Thoracic aorta (tissue), 2 donors: Measurements from ENCODE around the gene PHF23. TPM values are rescaled to one million over a fixed set of nuclear protein-coding genes. Genes with fewer than 3 reads are reported as not detected.

Experiments
- ATAC-seq: fragments of 150-250 bp; one replicate; pipeline ENCODE4 v1.8.0; 2017; ENCODE audit warnings: low read depth; ENCODE audit not compliant: insufficient number of reproducible peaks, low FRiP score
- DNase-seq: peaks from one replicate; pipeline ENCODE4 v3.0.0-alpha.2; 2020; ENCODE audit warnings: low spot score
- H3K27ac ChIP-seq, 2 donors: fragments of 200-600 bp; sonication (generic); 1 replicate in 1 of 2; 2 replicates in 1 of 2; pipeline ENCODE4 v1.5.1; 2016; ENCODE audit warnings: mild to moderate bottlenecking in 2 of 2, moderate library complexity in 2 of 2
- H3K27me3 ChIP-seq: fragments of 200-600 bp; sonication (generic); replicated peaks from 2 replicates; pipeline ENCODE4 v1.6.0; 2016; ENCODE audit warnings: mild to moderate bottlenecking; ENCODE audit not compliant: insufficient read depth
- H3K36me3 ChIP-seq: fragments of 200-600 bp; sonication (generic); one replicate; pipeline ENCODE4 v1.5.1; 2016
- H3K4me1 ChIP-seq, 2 donors: fragments of 200-600 bp; sonication (generic); 1 replicate in 1 of 2; 2 replicates in 1 of 2; pipeline versions ENCODE4 v1.5.1 to v1.6.0; 2016; ENCODE audit warnings: low read depth in 2 of 2, mild to moderate bottlenecking in 1 of 2; ENCODE audit not compliant: control insufficient read depth in 1 of 2
- H3K4me3 ChIP-seq: fragments of 200-600 bp; sonication (generic); 2 replicates; pipeline ENCODE4 v1.5.1; 2016; ENCODE audit warnings: mild to moderate bottlenecking
- H3K9me3 ChIP-seq: fragments of 200-600 bp; sonication (generic); 2 replicates; pipeline ENCODE4 v1.5.1; 2016
- total RNA-seq, 2 donors: library from RNA; depleted of rRNA; stranded (reverse); fragments of >200 nt; gene quantifications; one replicate each; pipeline versions ENCODE4 v1.1.0 to v1.2.3, GENCODE V29; 2016
- TF ChIP-seq, protein P1 (sequence below): fragments of 200-600 bp; sonication (generic); IDR thresholded peaks from one replicate; pipeline ENCODE4 v1.5.1; 2019; ENCODE audit warnings: antibody characterized with exemption

PHF23 gene
- total RNA-seq, 2 donors from 2014 or later = 25.1 to 44.7 TPM

DNA sequence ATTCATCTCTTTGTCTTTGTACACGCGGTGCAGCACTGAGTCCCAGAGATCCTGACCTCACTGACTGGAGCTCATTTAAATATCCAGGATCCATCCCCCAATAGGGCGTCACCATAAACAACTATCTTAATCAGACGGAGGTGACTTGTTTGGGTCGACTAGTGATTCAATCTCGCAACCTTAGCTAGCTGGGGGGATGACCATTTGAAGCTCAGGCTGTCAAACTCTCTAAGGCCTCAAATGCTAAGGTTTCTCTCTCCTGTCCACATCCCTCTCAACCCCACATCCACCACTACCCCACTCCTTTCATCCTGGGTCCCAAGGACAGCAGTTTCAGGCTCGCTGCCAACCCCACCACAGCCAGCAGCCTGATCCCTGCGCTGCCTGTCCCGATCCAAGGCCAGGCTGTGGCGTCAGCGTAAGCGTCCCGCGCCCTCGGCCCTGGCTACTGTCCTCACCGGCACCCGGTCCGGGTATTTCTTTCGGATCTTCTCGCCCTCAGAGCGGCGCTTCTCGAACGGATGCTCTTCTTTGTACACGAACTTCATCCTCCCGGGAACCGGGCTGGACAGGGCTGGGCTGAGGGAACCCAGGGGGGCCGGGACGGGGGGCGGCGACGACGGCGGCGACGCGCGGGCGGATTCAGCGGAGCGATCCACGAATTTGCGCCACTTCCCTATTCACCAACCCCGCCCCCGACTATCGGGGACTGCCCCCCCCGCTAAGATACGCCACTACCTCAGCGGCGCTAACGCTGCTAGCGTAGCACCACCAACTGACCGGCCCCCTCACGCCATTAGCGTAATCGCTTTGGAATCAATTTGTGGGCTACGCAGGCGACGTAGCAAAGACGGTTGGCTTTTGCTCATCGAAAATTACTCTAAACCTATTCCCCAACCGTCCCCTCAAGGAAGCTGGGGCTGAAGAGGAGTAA is 2.8 kb upstream of the PHF23 start, which contains the start of gene GABARAP:
GABARAP (minus strand) TSS at position 667 of the 934 bp plus-strand sequence; CDS start at position 548, 119 bp downstream.
- Histone ChIP-seq H3K27me3 (no peaks in the 10 kb centered on the region), H3K36me3 (peaks cover 28% of the 10 kb centered on the region), H3K9me3 (no peaks in the 10 kb centered on the region), H3K4me3 (peak within 1 kb of the TSS; percentile 92), H3K4me1 (peaks cover 23 to 32% of the 10 kb centered on the region in 2 donors), H3K27ac (peak within 1 kb of the TSS; percentile 95 to 97)
- TF ChIP-seq, protein P1, sequence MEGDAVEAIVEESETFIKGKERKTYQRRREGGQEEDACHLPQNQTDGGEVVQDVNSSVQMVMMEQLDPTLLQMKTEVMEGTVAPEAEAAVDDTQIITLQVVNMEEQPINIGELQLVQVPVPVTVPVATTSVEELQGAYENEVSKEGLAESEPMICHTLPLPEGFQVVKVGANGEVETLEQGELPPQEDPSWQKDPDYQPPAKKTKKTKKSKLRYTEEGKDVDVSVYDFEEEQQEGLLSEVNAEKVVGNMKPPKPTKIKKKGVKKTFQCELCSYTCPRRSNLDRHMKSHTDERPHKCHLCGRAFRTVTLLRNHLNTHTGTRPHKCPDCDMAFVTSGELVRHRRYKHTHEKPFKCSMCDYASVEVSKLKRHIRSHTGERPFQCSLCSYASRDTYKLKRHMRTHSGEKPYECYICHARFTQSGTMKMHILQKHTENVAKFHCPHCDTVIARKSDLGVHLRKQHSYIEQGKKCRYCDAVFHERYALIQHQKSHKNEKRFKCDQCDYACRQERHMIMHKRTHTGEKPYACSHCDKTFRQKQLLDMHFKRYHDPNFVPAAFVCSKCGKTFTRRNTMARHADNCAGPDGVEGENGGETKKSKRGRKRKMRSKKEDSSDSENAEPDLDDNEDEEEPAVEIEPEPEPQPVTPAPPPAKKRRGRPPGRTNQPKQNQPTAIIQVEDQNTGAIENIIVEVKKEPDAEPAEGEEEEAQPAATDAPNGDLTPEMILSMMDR = no peak
- ATAC-seq (peak; percentile 14), DNase-seq (peak; percentile 83)

DNA sequence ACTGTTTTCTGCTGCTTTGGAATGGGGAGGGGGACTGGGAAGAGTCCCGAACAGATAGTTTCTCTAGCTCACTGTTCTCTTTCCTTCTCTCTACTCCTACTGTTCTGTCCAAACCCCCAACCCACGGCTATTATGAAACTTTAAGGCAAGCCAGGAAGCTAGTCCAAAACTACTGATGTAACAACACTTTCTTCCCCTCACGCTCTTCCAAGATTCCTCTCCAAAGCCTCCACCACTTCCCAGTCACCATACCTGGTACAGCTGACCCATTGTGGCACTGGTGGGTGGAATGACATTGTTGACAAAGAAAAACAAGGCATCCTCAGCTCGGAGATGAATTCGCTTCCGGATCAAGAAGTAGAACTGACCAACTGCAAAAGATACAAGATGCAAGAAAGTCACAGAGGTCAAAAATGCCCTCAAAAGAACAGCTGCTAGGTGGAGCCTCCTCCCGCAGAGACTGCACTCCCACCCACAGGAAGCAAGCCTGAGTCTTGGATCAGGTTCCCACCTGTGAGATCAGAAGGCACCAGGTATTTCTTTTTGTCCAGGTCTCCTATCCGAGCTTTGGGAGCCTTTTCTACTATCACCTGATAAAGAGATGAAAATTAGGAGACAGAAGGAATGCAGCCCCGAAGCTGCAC is 2.0 kb upstream of the PHF23 start:
- peaks cover 22% of the 10 kb centered on the region for H3K36me3 ChIP-seq
- TF ChIP-seq, protein P1 = no peak
- DNase-seq (no peak), ATAC-seq (no peak)
- H3K27ac ChIP-seq = peak overlapping the region; percentile 95 to 97
- H3K9me3 ChIP-seq = no peaks in the 10 kb centered on the region
- peaks cover 23 to 33% of the 10 kb centered on the region in 2 donors for H3K4me1 ChIP-seq
- H3K4me3 ChIP-seq = peak overlapping the region; percentile 92
- no peaks in the 10 kb centered on the region for H3K27me3 ChIP-seq

DNA sequence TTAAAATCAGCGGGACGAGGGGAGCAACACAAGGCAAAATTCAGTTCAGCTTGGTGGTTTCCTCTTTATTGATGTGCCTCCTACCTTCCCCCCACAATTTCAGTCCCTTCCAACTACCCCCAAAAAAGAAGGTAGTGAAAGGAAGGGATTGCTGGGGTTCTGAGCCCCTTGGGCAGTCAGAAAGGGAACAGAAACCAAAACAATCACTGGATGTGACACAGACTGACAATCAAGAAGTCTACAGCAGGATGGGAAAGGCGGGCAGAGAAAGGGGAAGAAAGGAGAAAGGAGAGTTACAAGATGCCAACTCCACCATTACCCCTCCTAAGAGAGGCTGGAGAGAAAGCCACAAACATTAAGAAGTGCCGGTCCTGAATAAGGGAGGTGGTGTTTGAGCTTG is 1.1 kb upstream of the PHF23 start:
- Histone ChIP-seq H3K4me1 (peaks cover 23 to 33% of the 10 kb centered on the region in 2 donors), H3K27me3 (no peaks in the 10 kb centered on the region), H3K36me3 (peaks cover 21% of the 10 kb centered on the region), H3K9me3 (no peaks in the 10 kb centered on the region), H3K4me3 (peak overlapping the region; percentile 92), H3K27ac (peak overlapping the region; percentile 13 to 33)
- ATAC-seq = no peak
- DNase-seq = no peak
- TF ChIP-seq, protein P1 = no peak

DNA sequence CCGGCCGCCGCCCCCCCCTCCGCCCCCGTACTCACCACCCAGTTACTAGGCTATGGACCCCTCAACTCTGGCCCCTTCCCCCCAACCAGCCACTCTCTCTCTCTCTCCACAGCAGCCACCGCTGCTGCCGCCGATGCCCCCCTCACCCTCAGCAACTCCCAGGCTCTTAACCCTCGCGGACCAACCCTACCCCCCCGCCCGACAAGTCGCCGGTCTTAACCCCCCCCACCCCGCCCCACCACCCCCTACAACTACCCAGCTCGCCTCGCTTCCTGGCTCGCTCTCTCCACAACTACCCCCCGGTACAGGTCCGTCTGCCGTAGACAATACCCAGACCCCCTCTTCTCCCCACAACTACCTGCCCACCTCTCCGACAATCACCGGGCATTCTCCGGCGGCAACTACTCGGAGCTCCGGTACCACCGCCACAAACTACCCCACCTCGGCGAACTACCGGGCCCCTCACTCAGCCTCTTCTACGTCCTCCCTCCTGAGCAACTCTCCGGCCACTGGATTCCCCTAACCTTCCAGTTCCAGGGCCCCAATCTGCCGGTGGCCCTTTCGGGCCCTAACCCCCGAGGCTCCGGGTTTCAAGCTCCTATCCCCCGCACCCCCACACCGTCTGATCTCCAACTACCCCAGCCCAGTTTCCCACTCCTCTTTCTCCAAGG is 702 bp downstream of the PHF23 start:
- no peak for DNase-seq
- peaks cover 29 to 36% of the 10 kb centered on the region in 2 donors for H3K4me1 ChIP-seq

More for the DNA sequence above, 702 bp downstream of the PHF23 start:
- Histone ChIP-seq H3K27ac (peak overlapping the region; percentile 84 to 91), H3K4me3 (peak overlapping the region; percentile 97), H3K9me3 (no peaks in the 10 kb centered on the region), H3K27me3 (no peaks in the 10 kb centered on the region), H3K36me3 (peaks cover 11% of the 10 kb centered on the region)
- ATAC-seq = no peak
- TF ChIP-seq, protein P1 = no peak
